ENCODE results near the gene CORO2A.

The CORO2A gene

GRCh38 chr9:98168153-98168780 is 24.2 kb downstream of the CORO2A start:
- no peak for DNase-seq

GRCh38 chr9:98164912-98165311 is 27.5 kb downstream of the CORO2A start:
- DNase-seq = no peak

- DNase-seq = no peak
Measured at GRCh38 chr9:98162613-98163012, 29.8 kb downstream of the CORO2A start.

GRCh38 chr9:98161851-98162250 is 30.6 kb downstream of the CORO2A start:
- DNase-seq = no peak

- no peak for DNase-seq
Measured at GRCh38 chr9:98159790-98160189, 32.6 kb downstream of the CORO2A start.

- no peak for DNase-seq
Measured at GRCh38 chr9:98159301-98159700, 33.1 kb downstream of the CORO2A start.

GRCh38 chr9:98158071-98158831 is 34.2 kb downstream of the CORO2A start:
- DNase-seq = peak in 2 of 3 donors; percentile 15 to 24

GRCh38 chr9:98157372-98157771 is 35.1 kb downstream of the CORO2A start:
- DNase-seq = no peak

GRCh38 chr9:98154678-98155077 is 37.8 kb downstream of the CORO2A start:
- no peak for DNase-seq

GRCh38 chr9:98152526-98152925 is 39.9 kb downstream of the CORO2A start:
- peak in 1 of 3 donors; percentile 34 for DNase-seq

GRCh38 chr9:98150721-98151120 is 41.7 kb downstream of the CORO2A start:
- DNase-seq = peak; percentile 44 to 51 (median 51)

GRCh38 chr9:98150164-98150563 is 42.3 kb downstream of the CORO2A start:
- DNase-seq = peak; percentile 55 to 69 (median 62)

- no peak for DNase-seq
Measured at GRCh38 chr9:98149422-98149821, 43.0 kb downstream of the CORO2A start.

- DNase-seq = no peak
Measured at GRCh38 chr9:98148486-98148885, 44.0 kb downstream of the CORO2A start.

- no peak for DNase-seq
Measured at GRCh38 chr9:98147582-98147981, 44.9 kb downstream of the CORO2A start.

- DNase-seq = peak; percentile 54 to 71 (median 67)
Measured at GRCh38 chr9:98146101-98146991, 46.1 kb downstream of the CORO2A start.

- no peak for DNase-seq
Measured at GRCh38 chr9:98144631-98145030, 47.8 kb downstream of the CORO2A start.

GRCh38 chr9:98144076-98144475 is 48.4 kb downstream of the CORO2A start:
- no peak for DNase-seq

- no peak for DNase-seq
Measured at GRCh38 chr9:98142925-98143481, 49.4 kb downstream of the CORO2A start.

- DNase-seq = peak in 1 of 3 donors; percentile 20
Measured at GRCh38 chr9:98142182-98142907, 50.1 kb downstream of the CORO2A start.

GRCh38 chr9:98140503-98140902 is 51.9 kb downstream of the CORO2A start:
- DNase-seq = no peak

GRCh38 chr9:98136489-98136888 is 55.9 kb downstream of the CORO2A start:
- DNase-seq = no peak
